ENCODE measurements around the gene RNF212.

DNA sequence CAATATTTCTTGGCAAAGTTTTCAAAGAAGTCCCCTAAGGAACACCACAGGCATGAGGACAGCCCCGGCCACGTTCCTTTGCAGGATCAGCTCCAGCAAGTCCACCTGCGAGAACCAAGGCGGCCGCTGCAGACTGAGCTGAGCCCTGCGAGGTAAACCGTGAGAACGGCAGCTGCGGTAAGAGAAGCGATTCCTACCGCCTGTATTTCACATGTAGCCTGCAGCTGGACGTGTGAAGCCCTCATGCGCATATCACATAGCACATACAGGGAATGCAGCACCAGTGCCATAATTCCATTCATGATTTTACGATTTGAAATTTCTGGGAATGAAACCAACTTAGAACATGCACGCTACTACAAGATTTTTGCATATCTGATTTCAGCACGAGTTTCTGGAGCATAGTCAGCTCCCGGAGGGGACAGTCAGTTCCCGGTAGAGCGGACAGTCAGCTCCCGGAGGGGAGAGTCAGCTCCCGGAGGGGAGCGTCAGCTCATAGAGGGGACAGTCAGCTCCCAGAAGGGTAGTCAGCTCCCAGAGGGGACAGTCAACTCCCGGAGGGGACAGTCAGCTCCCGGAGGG, 60.2 kb downstream of the RNF212 start:
- TF ChIP-seq CEBPB (IDR thresholded peaks at IDR 0.05) (no peak), TAF1 (IDR thresholded peaks at IDR 0.05; ENCODE audit: low read depth) (no peak), YY1 (IDR thresholded peaks at IDR 0.05; ENCODE audit: low read depth) (no peak)

Measured in Ishikawa (cell line).